ENCODE data around the gene KANSL1. TPM values are rescaled to one million over a fixed set of nuclear protein-coding genes. Genes with fewer than 3 reads are reported as not detected.

KANSL1 gene
- total RNA-seq, 1 donor from 2014 or later: 61.4 TPM

- H3K4me1 Mint-ChIP-seq (ENCODE audit: low read depth): peaks cover 60% of the 10 kb centered on the region
- H3K27ac Mint-ChIP-seq (ENCODE audit: unreplicated experiment): peak overlapping the region; percentile 42
- no peaks in the 10 kb centered on the region for H3K36me3 Mint-ChIP-seq (ENCODE audit: low read depth)
- no peak for TF ChIP-seq CTCF (IDR thresholded peaks at IDR 0.05)
- H3K9me3 Mint-ChIP-seq (ENCODE audit: low read depth): no peaks in the 10 kb centered on the region
- H3K27me3 Mint-ChIP-seq (ENCODE audit: low read depth): no peaks in the 10 kb centered on the region
- H3K4me3 Mint-ChIP-seq (ENCODE audit: unreplicated experiment): no peak overlapping the region
- DNase-seq (ENCODE audit: low spot score): no peak
Observed at GRCh38 chr17:46135126-46135812, 58.0 kb downstream of the KANSL1 start.

GRCh38 chr17:46129302-46129701 lies 63.9 kb downstream of the KANSL1 start:
- Mint-ChIP-seq H3K9me3 (ENCODE audit: low read depth) (no peaks in the 10 kb centered on the region), H3K36me3 (ENCODE audit: low read depth) (no peaks in the 10 kb centered on the region), H3K27me3 (ENCODE audit: low read depth) (no peaks in the 10 kb centered on the region), H3K27ac (ENCODE audit: unreplicated experiment) (peak overlapping the region; percentile 1), H3K4me3 (ENCODE audit: unreplicated experiment) (no peak overlapping the region), H3K4me1 (ENCODE audit: low read depth) (peaks cover 44% of the 10 kb centered on the region)
- no peak for TF ChIP-seq CTCF (IDR thresholded peaks at IDR 0.05)
- no peak for DNase-seq (ENCODE audit: low spot score)

- peaks cover 47% of the 10 kb centered on the region for H3K4me1 Mint-ChIP-seq (ENCODE audit: low read depth)
- H3K36me3 Mint-ChIP-seq (ENCODE audit: low read depth): no peaks in the 10 kb centered on the region
- peak overlapping the region; percentile 37 for H3K27ac Mint-ChIP-seq (ENCODE audit: unreplicated experiment)
- TF ChIP-seq CTCF (IDR thresholded peaks at IDR 0.05): no peak
- no peak overlapping the region for H3K4me3 Mint-ChIP-seq (ENCODE audit: unreplicated experiment)
- H3K9me3 Mint-ChIP-seq (ENCODE audit: low read depth): no peaks in the 10 kb centered on the region
- H3K27me3 Mint-ChIP-seq (ENCODE audit: low read depth): no peaks in the 10 kb centered on the region
- DNase-seq (ENCODE audit: low spot score): no peak
Observed at GRCh38 chr17:46128453-46128852, 64.8 kb downstream of the KANSL1 start.

GRCh38 chr17:46127524-46127923 lies 65.7 kb downstream of the KANSL1 start:
- no peak for TF ChIP-seq CTCF (IDR thresholded peaks at IDR 0.05)
- Mint-ChIP-seq H3K36me3 (ENCODE audit: low read depth) (no peaks in the 10 kb centered on the region), H3K9me3 (ENCODE audit: low read depth) (no peaks in the 10 kb centered on the region), H3K4me3 (ENCODE audit: unreplicated experiment) (no peak overlapping the region), H3K27ac (ENCODE audit: unreplicated experiment) (no peak overlapping the region), H3K4me1 (ENCODE audit: low read depth) (peaks cover 50% of the 10 kb centered on the region), H3K27me3 (ENCODE audit: low read depth) (no peaks in the 10 kb centered on the region)
- DNase-seq (ENCODE audit: low spot score): no peak

GRCh38 chr17:46126840-46127239 lies 66.4 kb downstream of the KANSL1 start:
- Mint-ChIP-seq H3K27me3 (ENCODE audit: low read depth) (no peaks in the 10 kb centered on the region), H3K27ac (ENCODE audit: unreplicated experiment) (no peak overlapping the region), H3K4me3 (ENCODE audit: unreplicated experiment) (no peak overlapping the region), H3K36me3 (ENCODE audit: low read depth) (no peaks in the 10 kb centered on the region), H3K9me3 (ENCODE audit: low read depth) (no peaks in the 10 kb centered on the region), H3K4me1 (ENCODE audit: low read depth) (peaks cover 56% of the 10 kb centered on the region)
- DNase-seq (ENCODE audit: low spot score): no peak
- TF ChIP-seq CTCF (IDR thresholded peaks at IDR 0.05): no peak
